ENCODE results near the gene TFR2. TPM values are rescaled to one million over a fixed set of nuclear protein-coding genes. Genes with fewer than 3 reads are reported as not detected.
"Not testable (repeated sequence)": the region's sequence is repeated elsewhere in the genome, so short reads cannot be mapped to it uniquely, and the experiment has no call there.

The TFR2 gene
- total and polyA plus RNA-seq, 2 of the 4 experiments (the other 2 are of a cell fraction), result 0.18 to 0.50 TPM

DNA sequence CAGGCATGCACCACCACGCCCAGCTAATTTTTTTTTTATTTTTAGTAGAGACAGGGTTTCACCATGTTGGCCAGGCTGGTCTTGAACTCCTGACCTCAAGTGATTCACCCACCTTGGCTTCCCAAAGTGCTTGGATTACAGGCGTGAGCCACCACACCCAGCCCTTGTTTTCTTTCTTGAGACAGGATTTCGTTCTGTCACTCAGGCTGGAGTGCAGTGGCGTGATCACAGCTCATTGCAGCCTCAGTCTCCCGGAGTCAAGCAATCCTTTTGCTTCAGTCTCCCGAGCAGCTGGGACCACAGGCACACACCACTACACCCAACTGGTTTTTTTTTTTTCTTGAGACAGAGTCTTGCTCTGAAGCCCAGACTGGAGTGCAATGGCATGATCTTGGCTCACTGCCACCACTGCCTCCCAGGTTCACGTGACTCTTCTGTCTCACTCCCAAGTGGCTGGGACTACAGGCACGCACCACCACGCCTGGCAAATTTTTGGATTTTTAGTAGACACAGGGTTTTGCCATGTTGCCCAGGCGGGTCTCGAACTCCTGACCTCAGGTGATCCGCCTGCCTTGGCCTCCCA, 20.9 kb upstream of the TFR2 start:
- H3K27ac ChIP-seq (ENCODE audit: insufficient read depth, low read length); H3K36me3 ChIP-seq (ENCODE audit: control insufficient read depth, insufficient read depth, low read length); in situ Hi-C loops (cut with MboI; ENCODE audit: low sequenced_read_pairs); H4K8ac ChIP-seq (ENCODE audit: low read depth in 2 of 2, low read length in 2 of 2); H2BK15ac ChIP-seq (ENCODE audit: low read depth, low read length); H2BK120ac ChIP-seq (ENCODE audit: low read depth, low read length); H3K9me3 ChIP-seq (ENCODE audit: control insufficient read depth, insufficient read depth, low read length); H3K23ac ChIP-seq (ENCODE audit: low read depth, low read length); H3K4me2 ChIP-seq (ENCODE audit: low read depth, low read length); H3K4ac ChIP-seq (ENCODE audit: low read depth, low read length); H4K20me1 ChIP-seq (ENCODE audit: insufficient read depth, low read length); H2BK20ac ChIP-seq (ENCODE audit: low read depth, low read length); H2BK5ac ChIP-seq (ENCODE audit: low read depth, low read length, poor library complexity, severe bottlenecking); intact Hi-C loops (cut with micrococcal nuclease); H3K9ac ChIP-seq (ENCODE audit: low read depth, low read length); DNase-seq; H4K91ac ChIP-seq (ENCODE audit: insufficient read depth, low read depth, low read length); H3K79me1 ChIP-seq (ENCODE audit: low read depth in 1 of 2, low read length in 2 of 2); H4K5ac ChIP-seq (ENCODE audit: low read depth, low read length); H3K4me3 ChIP-seq (ENCODE audit: insufficient read depth, low read depth, low read length); POLR2A ChIA-PET (ENCODE audit: unreplicated experiment); CTCF ChIA-PET; BruUV-seq (replicated peaks); H3K27me3 ChIP-seq (ENCODE audit: control insufficient read depth, insufficient read depth, low read length); H3K9me1 ChIP-seq (ENCODE audit: insufficient read depth, low read length); H3K56ac ChIP-seq (ENCODE audit: extremely low read depth, insufficient read depth, low read length); H3K4me1 ChIP-seq (ENCODE audit: control insufficient read depth, insufficient read depth, low read length); ATAC-seq (ENCODE audit: low read depth); H2AK9ac ChIP-seq (replicated peaks; ENCODE audit: low read depth, low read length, poor library complexity); H2AFZ ChIP-seq (replicated peaks; ENCODE audit: low read length, poor library complexity); H3K14ac ChIP-seq (replicated peaks; ENCODE audit: low read depth, low read length); H2AK5ac ChIP-seq (ENCODE audit: low read depth, low read length); H3K18ac ChIP-seq (ENCODE audit: low read depth, low read length); dilution Hi-C loops (cut with HindIII; ENCODE audit: low sequenced_read_pairs, unreplicated experiment): not testable (repeated sequence)
- WGBS, 2 experiments (ENCODE audit: extremely low coverage in 2 of 2, insufficient read length in 1 of 2), result 73% methylated on average over 3 of the region's 12 CpGs; no CpG with 5 or more reads in 1 of the 2 experiments

All from IMR-90 (cell line).